ENCODE results near the gene KLF11.

- TF ChIP-seq TARDBP (IDR thresholded peaks at IDR 0.05) (no peak), NFRKB (IDR thresholded peaks at IDR 0.05) (no peak), FOXK2 (IDR thresholded peaks at IDR 0.05) (no peak), HDGF (IDR thresholded peaks at IDR 0.05; ENCODE audit: borderline replicate concordance) (no peak), FOXM1 (IDR thresholded peaks at IDR 0.05; ENCODE audit: borderline replicate concordance) (no peak), SUZ12 (IDR thresholded peaks at IDR 0.05) (no peak), ARNT (IDR thresholded peaks at IDR 0.05) (no peak), FOXA1 (IDR thresholded peaks at IDR 0.05) (no peak), L3MBTL2 (conservative IDR thresholded peaks at IDR 0.05) (no peak), SP1 (IDR thresholded peaks at IDR 0.05) (no peak)
Observed at GRCh38 chr2:10022041-10022421, 21.3 kb upstream of the KLF11 start.

Measured in HEK293T (cell line).